Measurements from ENCODE around the gene STARD10. TPM values are rescaled to one million over a fixed set of nuclear protein-coding genes. Genes with fewer than 3 reads are reported as not detected.

The STARD10 gene
- total and polyA plus RNA-seq, 2 of the 8 experiments (the other 6 are each of a cell fraction or from before 2014, with no cell fraction given), result 23.7 to 35.7 TPM

GRCh38 chr11:72707032-72707431, 86.8 kb downstream of the STARD10 start:
- Histone ChIP-seq H3K56ac (replicated peaks; ENCODE audit: insufficient read length, low read depth, low read length) (no peak overlapping the region), H4K5ac (ENCODE audit: insufficient read length, low read depth, low read length) (no peak overlapping the region), H3K9ac (replicated peaks in 1 of 4; ENCODE audit: extremely low read depth in 1 of 4, low read depth in 3 of 4, low read length in 3 of 4) (no peak overlapping the region), H4K8ac (ENCODE audit: extremely low read depth, insufficient read depth, low read length) (peak overlapping the region; percentile 58; the same call in 1 of the 2 replicates), H3K79me1 (ENCODE audit: low read depth, low read length) (no peaks in the 10 kb centered on the region; the same call in 1 of the 2 replicates), H3K4me3 (ENCODE audit: extremely low read depth in 1 of 4, insufficient read depth in 2 of 4, low read depth in 3 of 4, low read length in 4 of 4) (no peak overlapping the region), H3K4ac (replicated peaks; ENCODE audit: insufficient read length, low read depth, low read length) (no peak overlapping the region), H2BK15ac (ENCODE audit: low read length) (0 out of 2 replicates have a peak overlapping the region, but pooled peaks have one; percentile 81), H3K14ac (ENCODE audit: insufficient read length) (no peak overlapping the region), H4K20me1 (replicated peaks in 1 of 2; ENCODE audit: control insufficient read depth in 1 of 2, insufficient read depth in 2 of 2, low read length in 2 of 2) (peaks cover 1 to 12% of the 10 kb centered on the region in 2 experiments), H2BK120ac (replicated peaks; ENCODE audit: low read depth, low read length) (no peak overlapping the region), H4K91ac (replicated peaks; ENCODE audit: insufficient read length, low read length) (peak overlapping the region; percentile 35), H3K23me2 (ENCODE audit: low read depth, low read length) (peaks cover 2% of the 10 kb centered on the region; the same call in 1 of the 2 replicates), H3K18ac (ENCODE audit: extremely low read depth, low read length) (peak overlapping the region; percentile 81; the same call in 1 of the 2 replicates), H3K4me2 (ENCODE audit: insufficient read depth in 1 of 2, low read depth in 2 of 2, low read length in 2 of 2) (no peak overlapping the region; a peak in 1 of 4 replicates), H3K23ac (ENCODE audit: insufficient read length) (no peak overlapping the region), H3K4me1 (replicated peaks in 1 of 4; ENCODE audit: control insufficient read depth in 3 of 4, insufficient read depth in 4 of 4, low read length in 3 of 4) (peaks cover 11 to 40% (median 33%) of the 10 kb centered on the region in 4 experiments), H2BK20ac (ENCODE audit: low read length) (0 out of 2 replicates have a peak overlapping the region, but pooled peaks have one; percentile 72), H2BK5ac (ENCODE audit: low read depth, low read length) (peak overlapping the region; percentile 77; the same call in 1 of the 2 replicates), H2AFZ (ENCODE audit: low read length) (no peak overlapping the region), H3K9me3 (ENCODE audit: insufficient read depth in 2 of 2, low read depth in 1 of 2, low read length in 1 of 2) (no peaks in the 10 kb centered on the region), H3K79me2 (ENCODE audit: control insufficient read depth in 1 of 2, insufficient read depth in 2 of 2, low read length in 2 of 2) (no peaks in the 10 kb centered on the region), H3K27me3 (replicated peaks in 1 of 4; ENCODE audit: control insufficient read depth in 3 of 4, extremely low read depth in 1 of 4, insufficient read depth in 3 of 4, low read length in 3 of 4) (no peaks in the 10 kb centered on the region), H3K27ac (ENCODE audit: low read depth, low read length) (no peak overlapping the region), H2BK12ac (ENCODE audit: low read depth, low read length) (0 out of 2 replicates have a peak overlapping the region, but pooled peaks have one; percentile 75), H2AK5ac (ENCODE audit: low read depth, low read length) (no peak overlapping the region), H3K36me3 (ENCODE audit: control insufficient read depth in 2 of 4, insufficient read depth in 4 of 4, low read length in 3 of 4) (peaks cover 0 to 2% (median 0%) of the 10 kb centered on the region in 4 experiments; a peak in 1 of 8 replicates)
- DNase-seq (ENCODE audit: low read depth in 1 of 2, low spot score in 2 of 2), result no peak
- CTCF ChIA-PET (ENCODE audit: partially characterized antibody), result interaction anchor here (1.0 to 2.4 kb wide), 4 partner anchors 18 to 470 kb away, joined by 3 to 9 read pairs (median 4); no protein-coding TSS in a partner anchor
- TF ChIP-seq BRCA1 (IDR thresholded peaks at IDR 0.05; ENCODE audit: low read depth, low read length), result no peak
- no peak for TF ChIP-seq NRF1 (IDR thresholded peaks at IDR 0.05; ENCODE audit: low read depth, low read length)
- TF ChIP-seq CREB1 (IDR thresholded peaks at IDR 0.05), result no peak
- no peak for TF ChIP-seq SP1 (IDR thresholded peaks at IDR 0.05; ENCODE audit: low read depth, low read length)
- no peak for TF ChIP-seq TCF12 (IDR thresholded peaks at IDR 0.05; ENCODE audit: low read depth, low read length)
- no peak for TF ChIP-seq YY1 (IDR thresholded peaks at IDR 0.05; ENCODE audit: low read depth, low read length)
- WGBS, 2 experiments (ENCODE audit: extremely low coverage in 1 of 2, insufficient coverage in 1 of 2, insufficient read length in 1 of 2, insufficient replicate concordance in 2 of 2, low coverage in 1 of 2, low lambda C conversion rate in 2 of 2, missing lambda C conversion rate in 1 of 2), result 97% methylated on average over 9 of the region's 9 CpGs; no CpG with 5 or more reads in 1 of the 2 experiments
- POLR2A ChIA-PET (ENCODE audit: partially characterized antibody), result no interaction called here
- no peak for FAIRE-seq

Measured in H1 (cell line).